Ectodermal cell (in vitro differentiated cells): ENCODE measurements around the gene NUDCD2.

Experiments
- H3K27ac ChIP-seq: 2 replicates; pipeline ENCODE4 v1.7.0; 2013; ENCODE audit warnings: mild to moderate bottlenecking, low read depth, low read length; ENCODE audit not compliant: insufficient read depth, poor library complexity, severe bottlenecking
- H3K27me3 ChIP-seq: 2 replicates; pipeline ENCODE4 v1.7.0; 2013; ENCODE audit warnings: mild to moderate bottlenecking, low read length; ENCODE audit not compliant: insufficient read depth, control insufficient read depth, poor library complexity, severe bottlenecking
- H3K36me3 ChIP-seq: one replicate; pipeline ENCODE4 v1.7.0; 2013; ENCODE audit warnings: low read length; ENCODE audit not compliant: control insufficient read depth, insufficient read depth
- H3K4me1 ChIP-seq: one replicate; pipeline ENCODE4 v1.7.0; 2013; ENCODE audit warnings: low read length; ENCODE audit not compliant: control insufficient read depth, insufficient read depth
- H3K4me3 ChIP-seq: 2 replicates; pipeline ENCODE4 v1.7.0; 2013; ENCODE audit warnings: low read depth, low read length, control low read depth; ENCODE audit not compliant: insufficient read depth
- H3K9me3 ChIP-seq: 2 replicates; pipeline ENCODE4 v1.7.0; 2013; ENCODE audit warnings: mild to moderate bottlenecking, low read length, moderate library complexity; ENCODE audit not compliant: control insufficient read depth
- WGBS, 2 experiments: methylation state at CpG; one replicate each; pipeline ENCODE4 v1.1.7; 2013; ENCODE audit warnings: missing lambda C conversion rate in 2 of 2; 5-methylcytosine and 5-hydroxymethylcytosine counted together

NUDCD2 gene

GRCh38 chr5:163451489-163451888 lies 8.4 kb downstream of the NUDCD2 start:
- peaks cover 22% of the 10 kb centered on the region for H3K36me3 ChIP-seq
- H3K27ac ChIP-seq = no peak overlapping the region
- no peaks in the 10 kb centered on the region for H3K27me3 ChIP-seq
- no peaks in the 10 kb centered on the region for H3K9me3 ChIP-seq
- 94 to 95% methylated on average over 8 of the region's 8 CpGs for WGBS, 2 experiments
- H3K4me1 ChIP-seq = no peaks in the 10 kb centered on the region
- H3K4me3 ChIP-seq = no peak overlapping the region

DNA sequence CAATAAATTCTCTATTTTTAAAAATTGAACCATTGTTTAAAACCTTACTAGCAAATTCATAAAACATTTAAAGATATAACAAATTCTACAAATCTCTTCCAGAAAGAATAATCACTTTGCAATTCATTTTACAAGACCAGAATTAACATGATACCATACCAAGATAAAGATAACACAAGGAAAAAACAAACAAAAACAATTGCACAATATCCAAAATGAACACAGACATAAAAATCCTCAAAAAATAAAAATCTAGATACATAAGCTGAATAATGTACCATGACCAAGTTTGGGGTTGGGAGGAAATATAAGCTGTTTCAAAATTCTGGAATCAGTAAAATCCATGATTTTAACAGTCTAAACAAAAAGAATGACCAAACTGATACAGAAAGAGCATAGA lies 11.4 kb downstream of the NUDCD2 start:
- H3K27me3 ChIP-seq = no peaks in the 10 kb centered on the region
- no peaks in the 10 kb centered on the region for H3K9me3 ChIP-seq
- H3K36me3 ChIP-seq = peaks cover 20% of the 10 kb centered on the region
- H3K27ac ChIP-seq = no peak overlapping the region
- no peak overlapping the region for H3K4me3 ChIP-seq
- no peaks in the 10 kb centered on the region for H3K4me1 ChIP-seq

- Histone ChIP-seq H3K4me3 (no peak overlapping the region), H3K36me3 (peaks cover 27% of the 10 kb centered on the region), H3K9me3 (no peaks in the 10 kb centered on the region), H3K27me3 (no peaks in the 10 kb centered on the region), H3K4me1 (no peaks in the 10 kb centered on the region), H3K27ac (no peak overlapping the region)
- WGBS, 2 experiments = 100% methylated on average over 3 of the region's 3 CpGs
Observed at GRCh38 chr5:163447875-163448274, 12.0 kb downstream of the NUDCD2 start.

GRCh38 chr5:163447191-163447590 lies 12.7 kb downstream of the NUDCD2 start:
- H3K27me3 ChIP-seq = no peaks in the 10 kb centered on the region
- no peaks in the 10 kb centered on the region for H3K4me1 ChIP-seq
- no peak overlapping the region for H3K4me3 ChIP-seq
- peaks cover 33% of the 10 kb centered on the region for H3K36me3 ChIP-seq
- no peaks in the 10 kb centered on the region for H3K9me3 ChIP-seq
- no peak overlapping the region for H3K27ac ChIP-seq

DNA sequence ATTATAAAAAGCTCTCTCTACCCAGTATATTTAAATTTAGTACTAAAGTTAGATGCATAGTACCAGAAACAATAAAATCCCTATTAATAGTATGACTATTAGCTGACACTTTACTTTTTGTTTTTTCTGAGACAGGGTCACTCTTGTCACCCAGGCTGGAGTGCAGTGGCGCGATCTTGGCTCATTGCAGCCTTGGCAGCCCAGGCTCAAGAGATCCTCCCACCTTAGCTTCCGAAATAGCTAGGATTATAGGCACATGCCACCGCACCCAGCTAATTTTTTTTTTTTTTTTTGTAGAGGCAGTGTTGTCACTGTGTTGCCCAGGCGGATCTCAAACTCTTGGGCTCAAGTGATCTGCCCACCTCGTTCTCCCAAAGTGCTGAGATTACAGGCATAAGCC lies 14.6 kb downstream of the NUDCD2 start:
- H3K27me3 ChIP-seq = no peaks in the 10 kb centered on the region
- no peak overlapping the region for H3K27ac ChIP-seq
- WGBS, 2 experiments = 91 to 94% methylated on average over 4 to 5 of the region's 6 CpGs
- no peak overlapping the region for H3K4me3 ChIP-seq
- no peaks in the 10 kb centered on the region for H3K9me3 ChIP-seq
- H3K4me1 ChIP-seq = peaks cover 3% of the 10 kb centered on the region
- H3K36me3 ChIP-seq = peaks cover 46% of the 10 kb centered on the region

GRCh38 chr5:163444526-163444925 lies 15.4 kb downstream of the NUDCD2 start:
- no peak overlapping the region for H3K4me3 ChIP-seq
- 100% methylated on average over 1 of the region's 1 CpG; no CpG with 5 or more reads in 1 of the 2 experiments for WGBS, 2 experiments
- H3K27ac ChIP-seq = no peak overlapping the region
- H3K4me1 ChIP-seq = peaks cover 3% of the 10 kb centered on the region
- H3K27me3 ChIP-seq = no peaks in the 10 kb centered on the region
- no peaks in the 10 kb centered on the region for H3K9me3 ChIP-seq
- peaks cover 46% of the 10 kb centered on the region for H3K36me3 ChIP-seq

- H3K4me3 ChIP-seq = no peak overlapping the region
- peaks cover 9% of the 10 kb centered on the region for H3K4me1 ChIP-seq
- 99 to 100% methylated on average over 3 of the region's 3 CpGs for WGBS, 2 experiments
- H3K36me3 ChIP-seq = peaks cover 37% of the 10 kb centered on the region
- H3K27me3 ChIP-seq = no peaks in the 10 kb centered on the region
- H3K27ac ChIP-seq = no peak overlapping the region
- H3K9me3 ChIP-seq = no peaks in the 10 kb centered on the region
Observed at GRCh38 chr5:163440954-163441353, 18.9 kb downstream of the NUDCD2 start.

DNA sequence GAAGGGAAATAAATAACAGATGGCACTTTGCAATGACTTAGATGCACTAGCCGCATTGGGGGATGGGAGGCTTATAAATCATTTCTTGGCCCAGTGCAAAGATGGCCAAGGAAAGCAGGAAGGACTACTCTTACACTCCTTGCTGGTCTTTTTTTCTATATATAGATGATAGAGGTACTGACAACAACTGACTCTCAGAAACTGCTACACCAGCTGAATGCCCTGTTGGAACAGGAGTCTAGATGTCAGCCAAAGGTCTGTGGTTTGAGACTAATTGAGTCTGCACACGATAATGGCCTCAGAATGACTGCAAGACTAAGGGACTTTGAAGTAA lies 20.8 kb downstream of the NUDCD2 start:
- H3K36me3 ChIP-seq = peaks cover 30% of the 10 kb centered on the region
- H3K27me3 ChIP-seq = no peaks in the 10 kb centered on the region
- H3K9me3 ChIP-seq = no peaks in the 10 kb centered on the region
- peak overlapping the region; percentile 97 for H3K4me3 ChIP-seq
- WGBS, 2 experiments = 32 to 56% methylated on average over 2 of the region's 2 CpGs
- H3K4me1 ChIP-seq = peaks cover 9% of the 10 kb centered on the region
- H3K27ac ChIP-seq = no peak overlapping the region

DNA sequence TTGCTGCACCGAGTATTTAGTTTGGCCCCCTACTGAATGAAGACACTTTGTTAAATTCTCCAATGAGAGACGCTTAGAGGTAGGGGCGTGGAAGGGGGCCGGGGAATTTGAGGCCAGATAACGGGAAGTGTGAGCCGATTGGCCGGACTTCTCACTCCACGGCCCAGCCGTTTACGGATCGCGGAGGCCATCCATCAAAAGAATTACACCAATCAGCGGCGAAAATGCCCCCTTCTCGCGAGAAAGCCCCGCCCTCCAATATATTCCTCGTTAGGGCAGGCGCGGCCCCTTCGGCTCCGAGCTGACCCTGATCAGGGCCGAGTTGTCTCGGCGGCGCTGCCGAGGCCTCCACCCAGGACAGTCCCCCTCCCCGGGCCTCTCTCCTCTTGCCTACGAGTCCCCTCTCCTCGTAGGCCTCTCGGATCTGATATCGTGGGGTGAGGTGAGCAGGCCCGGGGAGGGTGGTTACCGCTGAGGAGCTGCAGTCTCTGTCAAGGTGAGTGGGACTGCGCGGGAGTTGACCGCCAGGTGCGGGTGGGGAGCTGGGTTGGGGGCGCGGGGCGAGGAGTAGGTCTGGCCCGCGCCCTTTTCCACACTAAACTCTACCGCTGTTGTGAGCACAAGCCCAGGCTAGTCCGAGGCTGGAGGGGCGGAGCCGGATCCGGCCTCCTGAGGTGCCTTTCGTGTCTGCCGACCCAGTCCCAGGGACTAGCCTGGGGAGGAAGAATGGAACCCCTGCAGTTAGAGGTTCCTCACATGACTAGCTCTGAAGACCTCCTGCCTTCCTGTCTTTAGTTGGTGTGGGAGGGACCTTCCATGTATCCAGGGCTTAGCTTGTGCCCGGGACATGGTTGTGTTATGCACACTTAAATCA lies 22.4 kb downstream of the NUDCD2 start, which contains the start of gene CCNG1:
Gene CCNG1 (plus strand): TSS at position 287 of the 874 bp plus-strand sequence. CDS start 1,662 bp downstream, outside the sequence.
- Histone ChIP-seq H3K27ac (peak within 1 kb of the TSS; percentile 97), H3K27me3 (no peaks in the 10 kb centered on the region), H3K9me3 (no peaks in the 10 kb centered on the region), H3K4me3 (peak within 1 kb of the TSS; percentile 97), H3K4me1 (peaks cover 9% of the 10 kb centered on the region), H3K36me3 (peaks cover 16% of the 10 kb centered on the region)
- 0% methylated on average over 48 to 51 of the region's 51 CpGs for WGBS, 2 experiments

- peaks cover 9% of the 10 kb centered on the region for H3K4me1 ChIP-seq
- H3K36me3 ChIP-seq = peaks cover 11% of the 10 kb centered on the region
- no peaks in the 10 kb centered on the region for H3K9me3 ChIP-seq
- H3K27me3 ChIP-seq = no peaks in the 10 kb centered on the region
- peak overlapping the region; percentile 13 for H3K4me3 ChIP-seq
- WGBS, 2 experiments = 0 to 7% methylated on average over 5 to 6 of the region's 6 CpGs
- no peak overlapping the region for H3K27ac ChIP-seq
Observed at GRCh38 chr5:163437011-163437308, 22.9 kb downstream of the NUDCD2 start.
